Esophagus (tissue), 2 donors: ENCODE data around the gene DTX3. TPM values are rescaled to one million over a fixed set of nuclear protein-coding genes. Genes with fewer than 3 reads are reported as not detected.
"Not testable (repeated sequence)": the region's sequence is repeated elsewhere in the genome, so short reads cannot be mapped to it uniquely, and the experiment has no call there.

Experiments used
- H3K27ac ChIP-seq, 2 donors: one replicate each; pipeline ENCODE4 v1.5.1; 2013; ENCODE audit warnings: low read depth in 2 of 2, mild to moderate bottlenecking in 2 of 2, inconsistent platforms in 1 of 2, low read length in 1 of 2, moderate library complexity in 1 of 2
- H3K27me3 ChIP-seq, 2 donors: one replicate each; pipeline ENCODE4 v1.6.1; 2013; ENCODE audit warnings: low read length in 2 of 2, control low read depth in 1 of 2, mild to moderate bottlenecking in 1 of 2; ENCODE audit not compliant: insufficient read depth in 2 of 2, control insufficient read depth in 1 of 2
- H3K36me3 ChIP-seq, 2 donors: one replicate each; pipeline ENCODE4 v1.6.1; 2013; ENCODE audit warnings: low read length in 1 of 2; ENCODE audit not compliant: control insufficient read depth in 2 of 2, insufficient read depth in 2 of 2
- H3K4me1 ChIP-seq, 2 donors: one replicate each; pipeline ENCODE4 v1.6.1; 2013; ENCODE audit warnings: low read length in 1 of 2; ENCODE audit not compliant: control insufficient read depth in 2 of 2, insufficient read depth in 2 of 2
- H3K4me3 ChIP-seq, 2 donors: one replicate each; pipeline ENCODE4 v1.5.1; 2013; ENCODE audit warnings: low read length in 2 of 2, mild to moderate bottlenecking in 2 of 2, low read depth in 1 of 2, moderate library complexity in 1 of 2
- H3K9me3 ChIP-seq, 2 donors: one replicate each; pipeline ENCODE4 v1.6.1; 2013; ENCODE audit warnings: mild to moderate bottlenecking in 2 of 2, low read depth in 1 of 2, low read length in 1 of 2, moderate library complexity in 1 of 2; ENCODE audit not compliant: control insufficient read depth in 2 of 2, insufficient read depth in 1 of 2
- WGBS, 2 donors: extraction: QIAGEN DNeasy Blood & Tissue Kit; methylation state at CpG; one replicate each; pipeline ENCODE4 v1.1.7; 2013; 5-methylcytosine and 5-hydroxymethylcytosine counted together
- polyA plus RNA-seq, 2 donors: library from polyadenylated mRNA; stranded (reverse); fragments of 200-250 nt; gene quantifications; one replicate each; pipeline ENCODE4 v1.2.3, GENCODE V29; 2013
- donor health status: healthy with polysubstance abuse.
- donor health status: Bipolar disorder and iron deficiency.

DTX3 gene
- polyA plus RNA-seq, 2 donors = 11.6 to 16.7 TPM

DNA sequence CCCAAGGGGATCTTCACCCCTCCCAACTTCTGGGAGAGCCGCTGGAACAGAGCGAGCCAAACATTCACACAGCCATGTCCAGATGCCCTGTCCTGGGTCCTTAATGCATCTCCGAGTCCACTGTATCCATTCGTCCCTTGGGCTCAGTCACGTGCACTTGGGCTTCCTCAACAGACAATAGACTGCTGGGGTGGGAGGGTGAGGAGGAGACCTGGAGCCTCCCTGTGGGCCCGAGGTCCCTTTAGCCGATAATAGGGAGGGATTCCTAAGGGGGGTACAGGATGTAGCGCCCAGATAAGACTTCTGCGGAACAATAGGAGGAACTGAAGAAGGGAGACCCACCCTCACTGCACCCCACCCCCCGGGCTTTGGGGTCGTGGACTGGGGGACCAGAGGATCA is 13.3 kb downstream of the DTX3 start:
- H3K4me1 ChIP-seq = peaks cover 2 to 11% of the 10 kb centered on the region in 2 donors
- no peaks in the 10 kb centered on the region for H3K36me3 ChIP-seq
- H3K9me3 ChIP-seq = peaks cover 0 to 2% of the 10 kb centered on the region in 2 donors
- WGBS, 2 donors = 62 to 64% methylated on average over 11 of the region's 11 CpGs
- H3K27ac ChIP-seq = no peak overlapping the region
- peaks cover 0 to 8% of the 10 kb centered on the region in 2 donors for H3K27me3 ChIP-seq
- H3K4me3 ChIP-seq = no peak overlapping the region

DNA sequence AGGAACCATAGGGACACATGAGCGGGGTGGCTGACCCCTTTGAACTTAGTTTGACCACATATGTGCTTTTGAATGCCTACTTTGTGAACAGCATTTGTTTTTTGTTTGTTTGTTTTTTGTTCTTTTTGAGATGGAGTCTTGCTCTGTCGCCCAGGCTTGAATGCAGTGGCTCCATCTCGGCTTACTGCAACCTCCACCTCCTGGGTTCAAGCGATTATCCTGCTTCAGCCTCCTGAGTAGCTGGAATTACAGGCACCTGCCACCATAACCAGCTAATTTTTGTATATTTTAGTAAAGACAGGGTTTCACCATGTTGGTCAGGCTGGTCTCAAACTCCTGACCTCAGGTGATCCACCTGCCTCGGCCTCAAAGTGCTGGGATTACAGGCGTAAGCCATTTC is 13.8 kb downstream of the DTX3 start:
- 91 to 93% methylated on average over 6 of the region's 6 CpGs for WGBS, 2 donors
- H3K4me1 ChIP-seq = peaks cover 2 to 11% of the 10 kb centered on the region in 2 donors
- not testable (repeated sequence) for H3K4me3 ChIP-seq, H3K36me3 ChIP-seq, H3K27ac ChIP-seq, H3K27me3 ChIP-seq, H3K9me3 ChIP-seq

DNA sequence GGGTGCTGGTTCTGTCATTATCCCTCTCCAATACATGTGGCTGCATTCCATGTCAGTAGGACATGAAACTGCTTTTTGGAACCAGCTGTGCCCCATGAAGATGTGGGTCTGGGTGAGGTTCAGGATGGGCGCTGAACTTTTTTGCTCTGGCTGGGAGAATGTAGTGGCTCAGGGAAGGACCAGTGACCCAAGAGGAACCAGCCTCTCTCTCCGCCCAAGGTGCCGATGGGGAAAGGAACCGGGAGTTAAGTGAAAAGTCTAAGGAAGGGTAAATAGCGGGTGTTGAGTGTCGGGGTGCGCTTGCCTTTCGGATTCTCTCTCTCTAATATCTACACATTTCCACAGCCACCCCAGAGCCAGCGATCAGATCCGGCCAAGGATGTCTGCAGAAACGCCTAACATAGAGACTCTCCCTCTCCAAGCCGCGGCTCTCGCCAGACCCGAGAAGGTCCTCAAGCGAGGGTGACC is 14.4 kb downstream of the DTX3 start:
- Histone ChIP-seq H3K4me3 (no peak overlapping the region), H3K9me3 (peaks cover 0 to 4% of the 10 kb centered on the region in 2 donors), H3K36me3 (no peaks in the 10 kb centered on the region), H3K27me3 (peaks cover 0 to 8% of the 10 kb centered on the region in 2 donors), H3K27ac (no peak overlapping the region), H3K4me1 (peaks cover 2 to 11% of the 10 kb centered on the region in 2 donors)
- 59 to 62% methylated on average over 16 of the region's 16 CpGs for WGBS, 2 donors

DNA sequence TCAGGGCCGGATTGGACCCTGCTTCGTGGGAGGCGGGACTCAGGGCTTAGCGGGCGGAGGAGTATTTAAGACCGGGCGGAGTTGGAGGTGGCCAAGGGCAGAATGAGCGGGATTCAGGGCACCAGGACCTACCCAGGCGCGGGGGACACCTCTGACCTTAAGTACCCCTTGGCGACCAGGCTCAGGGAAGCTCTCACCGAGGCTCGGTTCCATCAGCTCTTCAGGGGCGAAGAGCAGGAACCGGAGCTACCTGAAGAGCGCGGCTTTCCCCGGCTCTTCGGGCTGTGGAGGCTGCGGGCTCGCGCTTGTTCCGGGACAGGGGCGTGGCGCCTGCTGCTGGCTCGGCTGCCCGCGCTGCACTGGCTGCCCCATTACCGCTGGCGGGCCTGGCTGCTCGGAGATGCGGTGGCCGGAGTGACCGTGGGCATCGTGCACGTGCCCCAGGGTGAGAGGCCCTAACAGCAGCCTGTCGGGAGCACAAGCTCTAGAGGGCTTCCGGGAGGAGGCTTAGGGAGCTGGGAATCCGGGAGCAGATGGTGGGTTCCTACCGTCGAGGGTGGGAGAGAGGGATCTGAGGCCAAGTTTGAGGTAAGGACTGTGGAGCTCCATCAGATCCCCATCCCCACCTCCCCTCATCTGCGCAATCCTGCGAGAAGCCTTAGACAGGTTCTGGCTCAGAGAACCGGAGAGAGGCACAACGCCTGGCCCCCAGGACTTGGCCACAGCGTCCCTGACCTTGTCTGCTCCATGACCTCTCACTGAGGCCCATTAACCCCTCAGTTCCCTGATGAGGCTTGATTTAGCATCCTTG is 15.0 kb downstream of the DTX3 start:
- peaks cover 0 to 4% of the 10 kb centered on the region in 2 donors for H3K9me3 ChIP-seq
- H3K27me3 ChIP-seq = peaks cover 0 to 8% of the 10 kb centered on the region in 2 donors
- no peak overlapping the region for H3K27ac ChIP-seq
- 21 to 23% methylated on average over 43 to 46 of the region's 46 CpGs for WGBS, 2 donors
- peaks cover 2 to 11% of the 10 kb centered on the region in 2 donors for H3K4me1 ChIP-seq
- H3K4me3 ChIP-seq = no peak overlapping the region
- H3K36me3 ChIP-seq = no peaks in the 10 kb centered on the region

DNA sequence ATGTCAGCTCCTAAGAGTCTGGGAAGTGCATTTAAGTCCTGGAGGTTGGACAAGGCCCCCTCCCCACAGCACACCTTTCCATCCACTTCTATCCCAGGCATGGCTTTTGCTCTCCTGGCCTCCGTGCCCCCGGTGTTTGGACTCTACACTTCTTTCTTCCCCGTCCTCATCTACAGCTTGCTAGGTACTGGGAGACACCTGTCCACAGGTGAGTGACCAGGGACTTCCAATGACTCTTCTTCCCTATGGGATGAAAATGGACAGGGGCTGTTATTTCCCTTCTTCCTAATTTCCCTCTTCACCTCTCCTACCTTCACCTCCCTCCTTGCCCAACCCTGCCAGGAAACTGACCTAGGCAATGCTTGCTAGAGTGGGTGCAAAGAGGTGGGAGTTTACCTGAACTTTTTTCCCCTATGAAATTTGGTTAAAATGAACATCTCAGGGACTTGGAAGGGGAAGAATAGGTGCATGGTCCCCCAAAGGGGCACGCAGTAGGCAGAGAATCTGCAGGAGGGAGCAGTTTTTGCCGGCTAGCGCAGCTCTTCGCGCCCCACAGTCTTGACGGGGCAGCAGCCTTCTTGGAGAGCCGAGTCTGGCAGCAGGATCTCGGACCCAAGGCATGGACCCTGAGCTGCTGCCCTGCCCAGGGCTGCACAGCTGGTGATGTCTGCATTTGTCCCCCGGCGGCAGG is 15.8 kb downstream of the DTX3 start:
- whole genome bisulfite sequencing, 2 donors = 29 to 36% methylated on average over 13 of the region's 13 CpGs
- Histone ChIP-seq H3K9me3 (peaks cover 0 to 4% of the 10 kb centered on the region in 2 donors), H3K27me3 (peaks cover 0 to 8% of the 10 kb centered on the region in 2 donors), H3K4me1 (peaks cover 2 to 11% of the 10 kb centered on the region in 2 donors), H3K36me3 (no peaks in the 10 kb centered on the region), H3K4me3 (no peak overlapping the region), H3K27ac (no peak overlapping the region)

DNA sequence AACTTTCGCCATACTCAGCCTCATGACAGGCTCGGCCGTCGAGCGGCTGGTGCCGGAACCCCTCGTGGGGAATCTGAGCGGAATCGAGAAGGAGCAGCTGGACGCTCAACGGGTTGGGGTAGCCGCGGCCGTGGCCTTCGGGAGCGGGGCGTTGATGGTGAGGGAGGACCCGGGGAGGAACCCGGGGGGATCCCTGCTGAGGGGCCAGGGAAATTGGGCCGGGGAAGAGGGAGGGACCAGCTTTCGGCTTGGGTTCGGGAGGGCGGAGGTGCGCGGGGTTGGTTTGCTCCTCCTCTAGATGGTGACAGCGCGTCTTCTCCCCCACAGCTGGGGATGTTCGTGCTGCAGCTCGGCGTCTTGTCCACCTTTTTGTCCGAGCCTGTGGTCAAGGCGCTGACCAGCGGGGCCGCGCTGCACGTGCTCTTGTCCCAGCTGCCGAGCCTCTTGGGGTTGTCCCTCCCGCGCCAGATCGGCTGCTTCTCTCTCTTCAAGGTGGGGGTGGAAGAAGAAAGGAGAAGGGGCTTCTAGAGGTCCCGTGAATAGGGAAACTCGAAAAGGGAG is 16.4 kb downstream of the DTX3 start:
- 6 to 7% methylated on average over 42 of the region's 42 CpGs for WGBS, 2 donors
- Histone ChIP-seq H3K36me3 (no peaks in the 10 kb centered on the region), H3K4me3 (peak overlapping the region in 1 of 2 donors; percentile 20), H3K27me3 (peaks cover 0 to 8% of the 10 kb centered on the region in 2 donors), H3K9me3 (peaks cover 0 to 4% of the 10 kb centered on the region in 2 donors), H3K4me1 (peaks cover 2 to 11% of the 10 kb centered on the region in 2 donors), H3K27ac (no peak overlapping the region)

DNA sequence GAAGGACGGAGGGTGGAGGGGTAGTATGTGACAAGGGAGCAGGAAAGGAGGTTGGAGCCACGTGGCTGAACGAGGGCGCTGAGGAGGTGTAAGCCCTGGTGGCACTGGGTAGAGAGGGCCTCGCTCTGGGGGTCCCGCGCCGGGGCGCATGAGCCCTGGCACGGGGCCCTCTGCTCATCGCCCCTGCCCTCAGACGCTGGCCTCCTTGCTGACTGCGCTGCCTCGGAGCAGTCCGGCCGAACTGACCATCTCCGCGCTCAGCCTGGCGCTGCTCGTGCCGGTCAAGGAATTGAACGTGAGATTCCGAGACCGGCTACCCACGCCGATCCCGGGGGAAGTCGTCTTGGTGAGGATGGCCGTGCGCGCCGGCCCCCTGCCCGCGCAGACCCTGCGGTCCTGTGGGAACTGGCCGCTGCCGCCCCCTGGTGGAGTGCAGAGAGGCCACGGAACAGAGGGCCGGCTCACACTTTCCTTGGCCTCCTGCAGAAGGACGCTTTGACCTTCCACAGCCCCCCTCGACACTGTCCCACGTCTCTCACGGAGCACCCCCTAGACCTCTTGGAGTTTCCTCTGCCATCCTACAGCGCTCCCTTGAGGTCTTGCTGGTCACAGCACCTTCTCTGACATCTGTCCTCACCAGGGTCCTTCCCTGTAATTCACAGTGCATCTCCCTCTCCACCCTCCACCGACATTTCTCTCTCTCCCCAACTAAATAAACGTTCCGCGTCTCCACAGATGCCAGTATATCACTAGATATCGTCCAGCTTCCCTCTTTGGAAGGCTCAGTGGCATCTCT is 17.1 kb downstream of the DTX3 start:
- Histone ChIP-seq H3K9me3 (peaks cover 0 to 4% of the 10 kb centered on the region in 2 donors), H3K4me1 (peaks cover 2 to 11% of the 10 kb centered on the region in 2 donors), H3K4me3 (peak overlapping the region; percentile 20 to 35), H3K36me3 (no peaks in the 10 kb centered on the region), H3K27ac (no peak overlapping the region), H3K27me3 (peaks cover 0 to 8% of the 10 kb centered on the region in 2 donors)
- 1 to 3% methylated on average over 49 of the region's 49 CpGs for WGBS, 2 donors

DNA sequence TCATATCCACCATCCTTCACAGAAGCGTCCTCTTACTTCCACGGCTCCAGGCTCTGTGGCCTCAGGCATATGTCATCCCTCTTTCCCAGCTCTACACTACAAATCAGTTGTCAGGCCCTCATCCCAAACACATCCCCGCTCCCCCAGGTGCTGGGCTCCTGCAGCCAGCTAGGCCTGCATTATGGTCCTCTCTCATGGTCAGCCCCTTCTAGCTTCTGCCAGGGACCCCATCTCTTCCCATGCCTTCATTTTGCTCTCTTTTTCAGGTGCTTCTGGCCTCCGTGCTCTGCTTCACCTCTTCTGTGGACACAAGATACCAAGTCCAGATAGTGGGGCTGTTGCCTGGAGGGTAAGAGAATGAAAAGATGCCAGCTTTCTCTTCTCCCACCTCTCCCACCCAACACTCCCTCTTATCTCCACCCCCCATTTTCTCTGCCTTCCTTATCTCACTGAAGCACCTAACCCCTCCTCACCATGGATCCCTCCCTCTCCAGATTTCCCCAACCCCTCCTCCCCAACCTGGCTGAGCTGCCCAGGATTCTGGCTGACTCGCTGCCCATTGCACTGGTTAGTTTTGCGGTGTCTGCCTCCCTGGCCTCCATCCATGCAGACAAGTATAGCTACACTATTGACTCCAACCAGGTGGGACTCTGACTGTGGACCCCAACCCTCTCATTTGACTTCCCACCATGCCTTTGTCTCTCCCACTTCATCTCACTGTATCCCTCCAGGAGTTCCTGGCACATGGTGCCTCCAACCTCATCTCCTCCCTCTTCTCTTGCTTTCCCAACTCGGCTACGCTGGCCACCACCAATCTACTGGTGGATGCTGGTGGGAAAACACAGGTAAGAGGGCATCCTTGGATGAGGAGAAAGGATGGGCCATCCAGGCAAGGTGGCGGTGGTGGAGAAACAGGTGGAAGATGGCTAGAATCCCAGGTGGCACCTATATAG is 17.9 kb downstream of the DTX3 start:
- 81 to 82% methylated on average over 9 of the region's 9 CpGs for WGBS, 2 donors
- Histone ChIP-seq H3K4me3 (no peak overlapping the region), H3K27me3 (peaks cover 0 to 10% of the 10 kb centered on the region in 2 donors)

More for the DNA sequence above, 17.9 kb downstream of the DTX3 start:
- H3K9me3 ChIP-seq = peaks cover 0 to 4% of the 10 kb centered on the region in 2 donors
- H3K27ac ChIP-seq = no peak overlapping the region
- H3K4me1 ChIP-seq = peaks cover 2 to 13% of the 10 kb centered on the region in 2 donors
- no peaks in the 10 kb centered on the region for H3K36me3 ChIP-seq
